Tibial artery (tissue), 4 donors: Measurements from ENCODE around the gene SSH3.

ENCODE experiments used
- DNase-seq, 2 donors: peaks; one replicate each; pipeline ENCODE4 v3.0.0-alpha.2; 2019
- H3K27ac ChIP-seq, 2 donors: fragments of 200-600 bp; sonication (generic) in 1 of 2; 1 replicate in 1 of 2; 2 replicates in 1 of 2; pipeline ENCODE4 v1.5.1; 2018 to 2019; ENCODE audit warnings: mild to moderate bottlenecking in 1 of 2
- H3K27me3 ChIP-seq, 2 donors: fragments of 200-600 bp; sonication (generic) in 1 of 2; one replicate each; pipeline versions ENCODE4 v1.5.1 to v1.6.0; 2016 to 2019
- H3K36me3 ChIP-seq, 3 donors: fragments of 200-600 bp; sonication (generic) in 2 of 3; one replicate each; pipeline ENCODE4 v1.5.1; 2016 to 2019; ENCODE audit warnings: mild to moderate bottlenecking in 2 of 3
- H3K4me1 ChIP-seq, 4 donors: fragments of 200-600 bp; sonication (generic) in 2 of 4; 1 replicate in 3 of 4; 2 replicates in 1 of 4; pipeline ENCODE4 v1.5.1; 2016 to 2019
- H3K4me3 ChIP-seq, 2 donors: fragments of 200-600 bp; sonication (generic) in 1 of 2; 1 replicate in 1 of 2; 2 replicates in 1 of 2; pipeline ENCODE4 v1.5.1; 2018 to 2019; ENCODE audit warnings: mild to moderate bottlenecking in 2 of 2
- H3K9me3 ChIP-seq, 3 donors: fragments of 200-600 bp; sonication (generic) in 1 of 3; one replicate each; pipeline ENCODE4 v1.5.1; 2016 to 2019
- CTCF ChIP-seq, 2 experiments: fragments of 200-600 bp in 1 of 2; fragments of 450-650 bp in 1 of 2; IDR thresholded peaks; one replicate each; pipeline ENCODE4 v1.5.1; 2017 to 2019; ENCODE audit warnings: antibody characterized with exemption in 2 of 2, mild to moderate bottlenecking in 1 of 2, moderate library complexity in 1 of 2
- intact Hi-C: fragments of 100-400 bp; cut with DNase I; formaldehyde crosslinking; loops from one replicate; pipeline ENCODE4 v1.15.0; 2023; ENCODE audit warnings: low total_unique reads

Gene SSH3

DNA sequence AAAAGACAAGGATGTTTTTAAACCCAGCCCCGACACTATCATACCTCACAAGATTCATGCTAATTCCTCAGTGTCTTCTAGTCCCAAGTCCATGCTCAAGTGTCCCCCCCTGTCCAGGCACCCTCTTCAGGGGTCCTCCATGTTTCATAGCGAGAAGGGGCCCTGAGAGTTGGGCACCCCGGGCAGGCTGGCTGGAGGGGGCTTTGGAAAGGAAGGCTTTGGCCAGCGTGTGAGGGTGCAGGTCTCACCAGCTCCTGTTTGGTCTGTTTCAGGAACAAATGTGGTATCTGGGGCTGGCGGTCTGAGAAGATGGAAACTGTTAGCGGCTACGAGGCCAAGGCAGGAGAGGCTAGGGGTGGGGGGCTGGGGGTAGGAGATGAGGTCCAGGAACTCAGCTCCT lies 4.5 kb upstream of the SSH3 start:
- H3K4me3 ChIP-seq = no peak overlapping the region
- peaks cover 0 to 9% (median 0%) of the 10 kb centered on the region in 3 donors for H3K9me3 ChIP-seq
- intact Hi-C loops = no loop called here
- H3K27ac ChIP-seq = no peak overlapping the region
- no peak for DNase-seq
- no peak for TF ChIP-seq CTCF (IDR thresholded peaks at IDR 0.05)
- H3K27me3 ChIP-seq = no peaks in the 10 kb centered on the region
- peaks cover 39 to 75% (median 60%) of the 10 kb centered on the region in 3 donors for H3K36me3 ChIP-seq
- H3K4me1 ChIP-seq = peaks cover 0 to 19% (median 12%) of the 10 kb centered on the region in 4 donors

DNA sequence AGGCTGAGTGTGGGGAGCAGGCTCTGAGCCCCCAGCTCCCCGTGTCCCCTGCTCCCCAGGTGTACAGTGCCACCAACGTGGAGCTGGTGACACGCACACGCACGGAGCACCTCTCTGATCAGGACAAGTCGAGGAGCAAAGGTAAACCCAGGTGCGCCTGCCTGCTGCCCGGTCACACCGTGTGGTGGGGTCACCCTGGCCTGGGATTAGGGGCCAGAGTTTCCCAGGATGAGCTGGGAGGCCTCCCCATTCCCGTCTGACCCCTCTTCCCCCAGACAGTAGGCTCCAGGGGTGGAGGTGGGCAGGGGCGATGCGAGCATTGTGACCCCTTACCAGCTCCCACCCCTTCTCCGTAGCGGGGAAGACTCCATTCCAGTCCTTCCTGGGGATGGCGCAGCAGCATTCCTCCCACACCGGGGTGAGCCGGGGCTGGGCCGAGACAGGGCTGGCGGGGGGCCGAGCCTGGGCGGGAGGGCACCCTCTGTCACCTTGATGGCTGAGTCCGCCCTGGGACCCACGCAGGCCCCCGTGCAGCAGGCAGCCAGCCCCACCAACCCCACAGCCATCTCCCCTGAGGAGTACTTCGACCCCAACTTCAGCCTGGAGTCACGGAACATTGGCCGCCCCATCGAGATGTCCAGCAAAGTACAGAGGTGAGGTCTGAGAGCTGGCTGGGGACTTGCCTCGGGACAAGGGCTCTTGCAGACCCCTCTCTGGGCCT lies 3.7 kb upstream of the SSH3 start:
- TF ChIP-seq CTCF (IDR thresholded peaks at IDR 0.05) = no peak

GRCh38 chr11:67300256-67300755 lies 3.0 kb upstream of the SSH3 start:
- peaks cover 34 to 65% (median 50%) of the 10 kb centered on the region in 3 donors for H3K36me3 ChIP-seq
- peaks cover 0 to 7% (median 0%) of the 10 kb centered on the region in 3 donors for H3K9me3 ChIP-seq
- intact Hi-C loops = no loop called here
- H3K4me1 ChIP-seq = peaks cover 0 to 30% (median 24%) of the 10 kb centered on the region in 4 donors
- TF ChIP-seq CTCF (IDR thresholded peaks at IDR 0.05) = no peak
- no peaks in the 10 kb centered on the region for H3K27me3 ChIP-seq
- H3K27ac ChIP-seq = no peak overlapping the region
- H3K4me3 ChIP-seq = no peak overlapping the region
- peak; percentile 12 to 48 for DNase-seq

More for the DNA sequence above, 3.7 kb upstream of the SSH3 start:
- DNase-seq = peak; percentile 14 to 62
- Histone ChIP-seq H3K4me1 (peaks cover 0 to 27% (median 20%) of the 10 kb centered on the region in 4 donors), H3K36me3 (peaks cover 39 to 72% (median 57%) of the 10 kb centered on the region in 3 donors), H3K27me3 (no peaks in the 10 kb centered on the region), H3K4me3 (no peak overlapping the region), H3K9me3 (peaks cover 0 to 9% (median 0%) of the 10 kb centered on the region in 3 donors), H3K27ac (no peak overlapping the region)
- intact Hi-C loops = no loop called here

DNA sequence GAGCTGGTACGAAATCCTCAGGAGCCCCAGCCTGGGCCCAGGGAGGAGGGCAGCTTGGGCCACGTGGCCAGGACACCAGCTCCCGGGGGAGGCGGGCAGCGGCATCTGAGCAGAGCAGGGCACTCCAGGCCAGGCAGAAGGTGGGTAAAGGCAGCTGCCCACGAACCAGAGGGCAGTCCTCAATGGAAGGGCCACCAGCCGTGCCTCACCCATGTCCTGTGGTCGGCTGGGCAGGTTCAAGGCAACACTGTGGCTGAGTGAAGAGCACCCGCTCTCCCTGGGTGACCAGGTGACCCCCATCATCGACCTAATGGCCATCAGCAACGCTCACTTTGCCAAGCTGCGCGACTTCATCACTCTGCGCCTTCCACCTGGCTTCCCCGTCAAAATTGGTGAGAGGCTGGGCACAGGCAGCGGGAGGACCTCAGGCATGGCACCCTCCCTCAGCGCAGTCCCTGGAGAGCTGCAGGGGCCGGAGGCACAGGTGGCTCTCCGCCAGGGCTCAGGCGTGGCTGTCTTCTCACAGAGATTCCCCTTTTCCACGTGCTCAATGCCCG lies 2.5 kb upstream of the SSH3 start:
- TF ChIP-seq CTCF (IDR thresholded peaks at IDR 0.05) = no peak
- no peak overlapping the region for H3K27ac ChIP-seq
- no peak overlapping the region for H3K4me3 ChIP-seq
- peaks cover 0 to 1% (median 0%) of the 10 kb centered on the region in 3 donors for H3K9me3 ChIP-seq
- peaks cover 0 to 33% (median 24%) of the 10 kb centered on the region in 4 donors for H3K4me1 ChIP-seq
- H3K27me3 ChIP-seq = no peaks in the 10 kb centered on the region
- intact Hi-C loops = no loop called here
- peak in 1 of 2 donors; percentile 67 for DNase-seq
- peaks cover 28 to 60% (median 45%) of the 10 kb centered on the region in 3 donors for H3K36me3 ChIP-seq

DNA sequence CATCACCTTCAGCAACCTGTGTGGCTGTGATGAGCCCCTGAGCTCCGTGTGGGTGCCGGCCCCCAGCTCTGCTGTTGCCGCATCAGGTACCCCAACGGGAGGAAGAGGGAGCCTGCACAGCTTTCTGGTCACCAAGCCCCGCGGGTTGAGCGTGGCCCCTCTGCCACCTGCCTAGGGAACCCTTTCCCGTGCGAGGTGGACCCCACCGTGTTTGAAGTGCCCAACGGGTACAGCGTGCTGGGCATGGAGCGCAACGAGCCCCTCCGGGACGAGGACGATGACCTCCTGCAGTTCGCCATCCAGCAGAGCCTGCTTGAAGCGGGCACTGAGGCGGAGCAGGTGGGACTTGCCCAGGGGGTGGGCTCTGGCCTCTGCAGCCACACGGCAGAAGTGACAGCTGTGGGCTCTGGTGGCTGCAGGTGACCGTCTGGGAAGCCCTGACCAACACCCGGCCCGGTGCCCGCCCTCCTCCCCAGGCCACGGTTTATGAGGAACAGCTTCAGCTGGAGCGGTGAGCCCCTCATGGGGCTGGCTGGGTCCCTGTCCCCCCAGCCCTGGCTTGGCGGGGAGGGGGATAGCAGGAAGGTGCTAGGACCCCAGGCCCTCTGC lies 1.9 kb upstream of the SSH3 start:
- H3K4me3 ChIP-seq = no peak overlapping the region
- intact Hi-C loops = no loop called here
- H3K36me3 ChIP-seq = peaks cover 28 to 54% (median 42%) of the 10 kb centered on the region in 3 donors
- DNase-seq = peak in 1 of 2 donors; percentile 62
- H3K4me1 ChIP-seq = peaks cover 0 to 33% (median 24%) of the 10 kb centered on the region in 4 donors
- no peaks in the 10 kb centered on the region for H3K27me3 ChIP-seq
- no peak for TF ChIP-seq CTCF (IDR thresholded peaks at IDR 0.05)
- H3K9me3 ChIP-seq = no peaks in the 10 kb centered on the region
- peak overlapping the region in 1 of 2 donors; percentile 92 for H3K27ac ChIP-seq
